Activated naive CD4-positive, alpha-beta T cell treated with anti-CD3 and anti-CD28 coated beads, Interleukin-2, amount 10 ng/mL, durations not matched to agents 5 hours and 36 hours (primary cell): Measurements from ENCODE around the gene PLA2G4C. TPM values are rescaled to one million over a fixed set of nuclear protein-coding genes. Genes with fewer than 3 reads are reported as not detected.

Experiments used
- total RNA-seq, 2 experiments: library from RNA; stranded (reverse); gene quantifications; one replicate each; pipeline ENCODE4 v1.2.3, GENCODE V29; 2021

Gene PLA2G4C
- total RNA-seq: 1 to 10 TPM; 5.5 to 6.3 TPM

DNA sequence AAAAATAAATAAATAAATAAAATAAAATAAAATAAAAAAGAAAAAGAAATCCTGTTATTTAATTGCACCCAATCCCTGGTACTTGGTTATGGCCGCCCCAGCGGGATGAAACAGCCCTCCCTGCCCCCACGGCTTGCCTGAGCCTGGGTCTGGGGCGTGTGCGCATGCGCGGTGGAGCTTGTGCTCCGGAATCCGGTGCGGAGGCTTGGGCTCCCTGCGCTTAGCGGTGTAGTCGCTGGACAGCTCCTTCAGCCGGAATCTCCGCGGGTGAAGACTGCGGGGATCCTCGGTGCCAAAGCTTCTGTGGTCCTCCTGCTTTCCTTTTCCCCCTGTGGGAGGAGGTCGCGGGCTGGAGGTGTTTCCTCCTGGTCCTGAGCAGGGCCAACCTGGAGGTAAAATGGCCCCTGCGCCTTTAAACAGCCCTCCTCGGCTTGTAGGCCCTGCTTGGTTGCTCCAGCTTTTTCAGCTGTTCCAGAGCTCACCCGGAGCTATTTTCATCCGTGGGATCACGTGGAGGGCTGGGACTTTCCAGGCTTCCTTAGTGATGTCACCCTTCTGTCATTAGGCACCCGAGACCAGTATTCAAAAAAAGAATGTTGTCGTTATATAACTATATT lies at the start of gene PLA2G4C:
TSS of gene PLA2G4C (minus strand) at position 468 of the 617 bp plus-strand sequence. CDS start 4,288 bp downstream, outside the sequence.

GRCh38 chr19:48043675-48044258 lies 66.8 kb downstream of the PLA2G4C start, which contains the start of gene CABP5:
Gene CABP5, minus strand, starts transcription at chr19:48044079. Its CDS starts 157 bp downstream, at chr19:48043922.

Other genes with a start within 250 kb of the PLA2G4C start
- not detected for gene SULT2A1, start 224.5 kb downstream of the PLA2G4C start, total RNA-seq
- gene BSPH1, start 118.6 kb downstream of the PLA2G4C start, total RNA-seq: not detected
- not detected for gene ELSPBP1, start 116.2 kb downstream of the PLA2G4C start, total RNA-seq
- not detected for gene CABP5, start 66.7 kb downstream of the PLA2G4C start, total RNA-seq
- gene LIG1, start 59.5 kb upstream of the PLA2G4C start, total RNA-seq: 100 to 1,000 TPM; 131 to 139 TPM
- gene ZSWIM9, start 59.9 kb upstream of the PLA2G4C start, total RNA-seq: 1 to 10 TPM; 6.0 to 6.7 TPM
- gene CARD8, start 145.1 kb upstream of the PLA2G4C start, total RNA-seq: 100 to 1,000 TPM; 228 to 232 TPM
- under 1 TPM; 0.18 to 0.31 TPM for gene ZNF114, start 159.3 kb upstream of the PLA2G4C start, total RNA-seq
- 100 to 1,000 TPM; 397 to 399 TPM for gene EMP3, start 214.7 kb upstream of the PLA2G4C start, total RNA-seq